Hepatocyte (in vitro differentiated cells): ENCODE measurements around the gene UBE2L5. TPM values are rescaled to one million over a fixed set of nuclear protein-coding genes. Genes with fewer than 3 reads are reported as not detected.

Experiments used
- DNase-seq: peaks from one replicate; pipeline ENCODE4 v3.0.0-alpha.2; 2016; ENCODE audit warnings: low spot score
- H2AFZ ChIP-seq: fragments of 200-600 bp; sonication (generic); 2 replicates; pipeline ENCODE4 v1.6.0; 2016; ENCODE audit warnings: antibody characterized with exemption, mild to moderate bottlenecking
- H3K27ac ChIP-seq: fragments of 200-600 bp; sonication (generic); 2 replicates; pipeline ENCODE4 v1.5.1; 2016; ENCODE audit warnings: mild to moderate bottlenecking
- H3K27me3 ChIP-seq: fragments of 200-600 bp; sonication (generic); 2 replicates; pipeline ENCODE4 v1.6.1; 2016
- H3K36me3 ChIP-seq: fragments of 200-600 bp; sonication (generic); replicated peaks from 2 replicates; pipeline ENCODE4 v1.5.1; 2016; ENCODE audit warnings: low read depth; ENCODE audit not compliant: insufficient read depth
- H3K4me1 ChIP-seq: fragments of 200-600 bp; sonication (generic); 2 replicates; pipeline ENCODE4 v1.5.1; 2016; ENCODE audit warnings: mild to moderate bottlenecking, moderate library complexity; ENCODE audit not compliant: insufficient read depth
- H3K4me2 ChIP-seq: fragments of 200-600 bp; sonication (generic); 2 replicates; pipeline ENCODE4 v1.6.0; 2016
- H3K4me3 ChIP-seq: fragments of 200-600 bp; sonication (generic); 2 replicates; pipeline ENCODE4 v1.5.1; 2016; ENCODE audit warnings: mild to moderate bottlenecking
- H3K79me2 ChIP-seq: fragments of 200-600 bp; sonication (generic); 2 replicates; pipeline ENCODE4 v1.6.0; 2017; ENCODE audit warnings: mild to moderate bottlenecking
- H3K9me2 ChIP-seq: fragments of 200-600 bp; sonication (generic); replicated peaks from 2 replicates; pipeline ENCODE4 v1.6.0; 2017; ENCODE audit warnings: mild to moderate bottlenecking; ENCODE audit not compliant: insufficient read depth
- H3K9me3 ChIP-seq: fragments of 200-600 bp; sonication (generic); 2 replicates; pipeline ENCODE4 v1.5.1; 2016; ENCODE audit warnings: low read depth, mild to moderate bottlenecking
- H4K20me1 ChIP-seq: fragments of 200-600 bp; sonication (generic); 2 replicates; pipeline ENCODE4 v1.6.0; 2016; ENCODE audit warnings: mild to moderate bottlenecking; ENCODE audit not compliant: insufficient read depth, poor library complexity, severe bottlenecking
- CTCF ChIP-seq: fragments of 200-600 bp; sonication (generic); IDR thresholded peaks from 2 replicates; pipeline ENCODE4 v1.5.1; 2016; ENCODE audit warnings: antibody characterized with exemption, mild to moderate bottlenecking; ENCODE audit not compliant: poor library complexity
- EZH2 ChIP-seq: fragments of 200-600 bp; sonication (generic); IDR thresholded peaks from 2 replicates; pipeline ENCODE4 v1.6.1; 2016; ENCODE audit warnings: antibody characterized with exemption, mild to moderate bottlenecking, borderline replicate concordance
- EZH2phosphoT487 ChIP-seq: fragments of 200-600 bp; sonication (generic); IDR thresholded peaks from one replicate; pipeline ENCODE4 v1.6.1; 2018; ENCODE audit warnings: antibody characterized with exemption, mild to moderate bottlenecking, low read depth, moderate library complexity; ENCODE audit not compliant: unreplicated experiment, severe bottlenecking
- WGBS: methylation state at CpG from one replicate; pipeline ENCODE4 v1.1.6; 2016; ENCODE audit warnings: low lambda C conversion rate; ENCODE audit errors: missing lambda C conversion rate; 5-methylcytosine and 5-hydroxymethylcytosine counted together
- polyA plus RNA-seq: library from polyadenylated mRNA; unstranded; fragments of >200 nt; fragmentation: Nextera tagmentation; extraction: Ambion mirVana; gene quantifications from 2 replicates; pipeline ENCODE4 v1.2.1, GENCODE V29; 2016
- total RNA-seq: library from RNA; depleted of rRNA; stranded (reverse); fragments of >200 nt; gene quantifications from 2 replicates; pipeline ENCODE4 v1.2.3, GENCODE V29; 2014

Gene UBE2L5
- total and polyA plus RNA-seq, 2 experiments from 2014 or later: not detected

- no peaks in the 10 kb centered on the region for H3K9me2 ChIP-seq
- 84% methylated on average over 3 of the region's 3 CpGs for WGBS
- H3K27me3 ChIP-seq: no peaks in the 10 kb centered on the region
- no peak overlapping the region for H3K4me2 ChIP-seq
- H3K36me3 ChIP-seq: no peaks in the 10 kb centered on the region
- H3K4me1 ChIP-seq: peaks cover 5% of the 10 kb centered on the region
- no peak for TF ChIP-seq CTCF
- TF ChIP-seq EZH2phosphoT487: no peak
- no peak for TF ChIP-seq EZH2
- no peaks in the 10 kb centered on the region for H4K20me1 ChIP-seq
- H2AFZ ChIP-seq: no peak overlapping the region
- no peak overlapping the region for H3K4me3 ChIP-seq
- DNase-seq: no peak
- no peaks in the 10 kb centered on the region for H3K79me2 ChIP-seq
- H3K9me3 ChIP-seq: no peaks in the 10 kb centered on the region
- no peak overlapping the region for H3K27ac ChIP-seq
These were observed 1.6 kb downstream of the UBE2L5 start for GRCh38 chr13:30423891-30424290.

- H3K79me2 ChIP-seq: no peaks in the 10 kb centered on the region
- H3K27ac ChIP-seq: no peak overlapping the region
- H3K4me3 ChIP-seq: no peak overlapping the region
- H3K27me3 ChIP-seq: no peaks in the 10 kb centered on the region
- 95% methylated on average over 3 of the region's 3 CpGs for WGBS
- no peaks in the 10 kb centered on the region for H3K9me3 ChIP-seq
- no peaks in the 10 kb centered on the region for H3K9me2 ChIP-seq
- no peak for TF ChIP-seq EZH2phosphoT487
- no peak for TF ChIP-seq CTCF
- TF ChIP-seq EZH2: no peak
- no peaks in the 10 kb centered on the region for H3K36me3 ChIP-seq
- no peak overlapping the region for H2AFZ ChIP-seq
- H4K20me1 ChIP-seq: no peaks in the 10 kb centered on the region
- H3K4me1 ChIP-seq: peaks cover 7% of the 10 kb centered on the region
- no peak for DNase-seq
- no peak overlapping the region for H3K4me2 ChIP-seq
These were observed 6.9 kb downstream of the UBE2L5 start for GRCh38 chr13:30429235-30429634.

- Histone ChIP-seq H3K79me2 (no peaks in the 10 kb centered on the region), H3K4me1 (peaks cover 7% of the 10 kb centered on the region), H4K20me1 (no peaks in the 10 kb centered on the region), H3K4me3 (no peak overlapping the region), H3K27me3 (no peaks in the 10 kb centered on the region), H3K36me3 (no peaks in the 10 kb centered on the region), H3K9me2 (no peaks in the 10 kb centered on the region), H3K9me3 (no peaks in the 10 kb centered on the region), H2AFZ (no peak overlapping the region), H3K27ac (peak overlapping the region; percentile 30), H3K4me2 (no peak overlapping the region)
- TF ChIP-seq EZH2phosphoT487 (no peak), EZH2 (no peak), CTCF (no peak)
- 66% methylated on average over 6 of the region's 6 CpGs for WGBS
- peak; percentile 58 for DNase-seq
These were observed 7.7 kb downstream of the UBE2L5 start for GRCh38 chr13:30429721-30430694.
